NAMALWA (cell line): ENCODE data around the gene PPP1R15A.
"Not testable (repeated sequence)": the region's sequence is repeated elsewhere in the genome, so short reads cannot be mapped to it uniquely, and the experiment has no call there.

Source experiments
- DNase-seq: peaks from one replicate; pipeline ENCODE4 v3.0.0-alpha.2; 2015; ENCODE audit warnings: low spot score

The PPP1R15A gene

DNA sequence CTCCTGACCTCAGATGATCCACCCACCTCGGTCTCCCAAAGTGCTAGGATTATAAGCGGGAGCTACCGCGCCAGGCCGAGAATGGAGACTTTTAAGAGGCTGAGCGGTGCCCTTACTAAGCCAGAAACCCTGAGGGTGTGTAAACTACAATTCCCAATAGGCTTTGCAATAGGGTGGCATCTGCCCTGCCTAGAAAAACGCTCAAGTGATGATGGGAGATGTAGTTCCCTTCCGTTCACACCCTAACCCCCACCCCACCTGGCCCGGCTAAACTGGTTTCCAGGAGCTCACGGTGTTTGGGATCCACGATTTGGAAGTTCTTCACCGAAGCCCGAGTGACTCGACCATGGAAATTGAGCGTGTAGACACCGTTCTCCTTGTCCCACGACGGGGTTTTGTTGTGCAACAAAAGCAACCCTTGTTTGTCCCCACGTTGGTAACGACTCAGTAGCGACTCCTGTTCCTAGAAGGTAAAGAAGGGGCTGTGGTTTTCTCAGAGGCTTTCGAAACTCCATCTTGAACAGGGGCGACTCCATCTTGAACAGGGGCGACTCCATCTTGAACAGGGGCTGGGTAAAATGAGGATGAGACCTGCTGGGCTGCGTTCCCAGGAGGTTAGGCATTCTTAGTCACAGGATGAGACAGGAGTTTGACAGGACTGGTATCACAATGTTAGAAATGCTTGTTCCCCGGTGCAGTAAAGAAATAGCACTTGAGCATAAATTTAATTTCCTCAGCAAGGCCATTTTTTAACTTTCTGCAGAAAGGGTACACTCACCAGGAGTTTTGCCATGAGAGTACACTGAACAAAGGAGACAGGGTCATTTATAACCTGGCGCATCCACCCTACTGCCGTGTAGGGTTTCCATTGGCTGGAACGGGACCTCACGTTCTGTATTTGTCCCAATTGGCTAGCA, 9.8 kb downstream of the PPP1R15A start:
- peak; percentile 69 for DNase-seq

DNA sequence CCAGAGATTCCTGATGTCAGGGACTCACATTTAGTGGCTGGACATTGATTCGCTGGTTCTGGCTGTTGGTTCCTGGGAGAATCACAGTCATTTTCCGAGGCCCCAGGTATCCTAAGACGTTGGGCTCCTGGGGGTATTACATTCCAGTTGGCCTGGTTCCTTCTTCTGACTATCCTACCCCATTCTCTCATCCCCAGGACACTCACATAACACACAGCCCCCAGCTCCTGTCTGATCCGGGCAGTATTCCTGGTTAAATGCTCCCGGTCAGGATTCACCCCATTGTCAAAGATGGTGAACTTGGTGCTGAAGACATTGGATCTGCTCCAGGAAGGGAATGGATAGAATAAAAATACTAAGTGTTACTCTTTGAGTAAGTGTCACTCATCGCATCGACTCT, 11.5 kb downstream of the PPP1R15A start:
- DNase-seq: no peak

DNA sequence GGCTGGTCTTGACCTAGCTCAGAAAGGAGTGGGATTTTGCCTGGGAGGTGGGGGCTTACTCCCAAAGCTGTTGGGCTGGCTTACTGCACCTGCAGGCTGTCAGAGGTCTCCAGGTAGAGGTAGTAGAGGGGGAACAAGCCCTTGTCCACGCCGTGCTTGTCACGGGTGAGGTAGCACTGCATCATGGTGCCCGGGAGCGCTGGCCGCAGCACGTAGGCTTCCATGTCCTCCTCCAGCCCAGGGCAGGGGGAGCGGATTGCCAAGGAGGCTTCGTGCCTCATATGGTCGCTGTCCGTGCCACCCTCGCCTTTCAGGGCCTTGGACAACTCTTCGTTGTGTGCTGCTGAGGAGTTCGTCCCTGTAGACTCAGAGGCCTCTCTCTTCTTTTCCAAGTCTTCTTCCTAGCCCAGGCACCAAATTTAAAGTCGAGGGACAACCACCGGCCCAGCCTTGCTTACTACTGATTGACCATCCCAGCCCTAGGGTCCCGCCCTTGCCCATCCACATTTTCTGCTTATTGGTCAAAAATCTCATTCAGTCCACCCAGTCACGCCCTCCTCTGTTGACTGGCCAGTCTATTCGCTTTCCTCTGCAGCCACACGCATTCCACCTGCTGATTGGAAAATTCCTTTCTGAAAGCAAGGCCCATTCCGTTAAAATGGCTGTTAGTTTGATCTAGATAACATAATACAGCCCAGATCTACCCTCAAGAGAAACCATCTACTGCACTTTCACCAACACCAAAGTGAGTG, 15.8 kb downstream of the PPP1R15A start:
- DNase-seq: no peak

DNA sequence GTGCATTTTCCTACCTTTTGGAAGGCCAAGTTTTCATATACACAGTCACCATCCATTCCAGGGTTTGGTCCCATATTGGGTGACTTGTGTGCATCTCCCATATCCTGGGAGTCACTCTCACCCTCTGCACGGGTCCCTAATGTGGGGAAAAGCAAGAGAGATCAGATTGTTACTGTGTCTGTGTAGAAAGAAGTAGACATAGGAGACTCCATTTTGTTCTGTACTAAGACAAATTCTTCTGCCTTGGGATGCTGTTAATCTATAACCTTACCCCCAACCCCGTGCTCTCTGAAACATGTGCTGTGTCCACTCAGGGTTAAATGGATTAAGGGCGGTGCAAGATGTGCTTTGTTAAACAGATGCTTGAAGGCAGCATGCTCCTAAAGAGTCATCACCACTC, 17.3 kb downstream of the PPP1R15A start:
- not testable (repeated sequence) for DNase-seq

DNA sequence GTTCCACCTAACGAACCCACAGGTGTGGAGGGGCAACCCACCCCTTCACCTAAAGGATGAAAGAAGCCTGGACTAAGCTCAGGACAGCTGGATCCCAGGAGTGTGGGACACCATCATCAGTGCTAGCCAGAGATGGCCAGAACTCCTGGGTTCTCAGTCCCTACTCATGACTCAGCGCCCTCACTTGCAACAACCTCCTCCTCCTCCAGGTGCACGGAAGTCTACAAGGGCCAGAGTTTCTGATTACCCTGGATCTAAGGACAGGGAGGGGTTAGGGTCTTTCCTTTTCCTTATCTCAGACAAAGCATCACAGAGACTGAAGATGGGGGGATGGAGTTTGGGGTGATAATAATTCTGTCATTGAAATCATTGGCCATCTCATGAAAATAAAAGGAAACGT, 18.3 kb downstream of the PPP1R15A start:
- DNase-seq: no peak

- no peak for DNase-seq
These were observed 23.0 kb downstream of the PPP1R15A start for GRCh38 chr19:48895226-48895625.

GRCh38 chr19:48896191-48896720, 24.0 kb downstream of the PPP1R15A start:
- DNase-seq: peak; percentile 55

DNA sequence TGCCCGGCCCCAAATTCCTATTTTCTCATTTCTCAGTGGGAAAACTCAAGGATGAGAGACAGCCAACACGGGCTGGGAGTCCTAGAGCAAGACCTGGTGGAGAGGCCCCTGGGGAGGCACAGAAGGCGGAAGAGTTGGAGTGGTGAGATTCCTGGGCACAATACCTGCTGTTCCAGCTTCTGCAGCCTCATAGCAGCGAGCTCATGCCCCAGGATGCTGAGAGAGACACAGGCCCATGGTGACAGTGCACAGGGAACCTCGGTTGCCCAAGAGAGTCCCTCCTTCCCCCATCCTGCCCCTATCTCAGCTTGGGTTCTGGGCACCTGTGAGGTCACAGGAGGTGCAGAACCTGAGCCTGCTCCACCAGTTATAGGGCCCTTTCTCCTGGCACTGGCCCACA, 25.0 kb downstream of the PPP1R15A start:
- no peak for DNase-seq

GRCh38 chr19:48899386-48899749, 27.1 kb downstream of the PPP1R15A start:
- DNase-seq: not testable (repeated sequence)

- DNase-seq: peak; percentile 98
These were observed 27.7 kb downstream of the PPP1R15A start, which contains the start of gene NUCB1 for GRCh38 chr19:48899781-48900476. NUCB1 (plus strand) TSS chr19:48900312; CDS start chr19:48900797, 485 bp downstream.

GRCh38 chr19:48900477-48901406, 28.5 kb downstream of the PPP1R15A start:
- peak; percentile 57 for DNase-seq

DNA sequence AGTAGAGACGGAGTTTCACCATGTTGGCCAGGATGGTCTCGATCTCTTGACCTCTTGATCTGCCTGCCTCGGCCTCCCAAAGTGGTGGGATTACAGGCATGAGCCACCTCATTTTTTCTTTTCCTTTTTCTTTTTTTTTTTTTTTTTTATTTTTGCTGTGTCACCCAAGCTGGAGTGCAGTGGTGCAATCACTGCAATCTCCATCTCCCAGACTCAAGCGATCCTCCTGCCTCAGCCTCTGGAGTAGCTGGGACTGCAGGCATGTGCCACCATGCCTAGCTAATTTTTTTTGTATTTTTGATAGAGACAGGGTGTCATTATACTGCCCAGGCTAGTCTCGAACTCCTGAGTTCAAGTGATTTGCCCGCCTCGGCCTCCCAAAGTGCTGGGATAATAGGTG, 30.1 kb downstream of the PPP1R15A start:
- not testable (repeated sequence) for DNase-seq

- not testable (repeated sequence) for DNase-seq
These were observed 31.6 kb downstream of the PPP1R15A start for GRCh38 chr19:48903788-48904187.

- no peak for DNase-seq
These were observed 33.4 kb downstream of the PPP1R15A start for GRCh38 chr19:48905664-48906063.

GRCh38 chr19:48906324-48906723, 34.1 kb downstream of the PPP1R15A start:
- DNase-seq: no peak

DNA sequence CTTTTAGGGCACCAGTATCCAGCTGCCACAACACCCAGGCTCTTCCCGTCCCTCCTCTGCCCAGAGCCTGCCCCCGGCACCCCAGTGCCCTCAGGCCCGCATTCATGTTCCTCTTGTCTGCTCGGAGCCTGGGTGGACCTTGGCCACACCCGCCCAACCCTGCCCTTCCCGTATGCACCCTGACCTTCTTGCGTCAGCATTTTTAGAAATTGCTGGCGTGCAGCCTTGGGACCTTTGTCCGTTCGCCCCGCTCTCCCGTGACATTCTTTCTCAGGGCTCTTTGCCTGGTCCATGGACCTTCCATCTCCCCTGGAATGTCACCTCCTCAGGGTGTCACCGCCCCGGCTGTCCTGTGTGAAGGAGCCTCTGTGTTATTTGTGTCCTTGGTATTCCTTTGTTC, 35.5 kb downstream of the PPP1R15A start:
- DNase-seq: no peak

DNA sequence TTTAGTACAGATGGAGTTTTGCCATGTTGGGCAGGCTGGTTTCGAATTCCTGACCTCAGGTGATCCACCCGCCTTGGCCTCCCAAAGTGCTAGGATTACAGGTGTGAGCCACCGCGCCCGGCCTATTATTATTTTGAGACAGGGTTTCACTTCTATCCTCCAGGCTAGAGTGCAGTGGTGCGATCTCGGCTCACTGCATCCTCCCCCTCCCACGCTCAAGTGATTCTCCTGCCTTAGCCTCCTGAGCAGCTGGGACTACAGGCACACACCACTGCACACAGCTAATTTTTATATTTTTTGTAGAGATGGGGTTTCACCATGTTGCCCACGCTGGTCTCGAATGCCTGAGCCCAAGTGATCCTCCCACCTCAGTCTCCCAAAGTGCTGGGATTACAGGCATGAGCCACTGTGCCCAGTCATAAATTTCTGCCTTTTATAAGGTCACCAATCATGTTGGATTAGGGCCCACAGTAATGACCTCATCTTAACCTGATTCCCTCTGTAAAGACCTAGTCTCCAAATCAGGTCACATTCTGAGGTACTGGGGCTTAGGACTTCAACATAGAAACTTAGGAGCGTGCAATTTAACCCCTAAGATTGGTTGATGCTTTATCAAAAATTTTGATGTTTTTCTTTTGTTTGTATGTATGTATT, 37.3 kb downstream of the PPP1R15A start:
- DNase-seq: peak; percentile 63

DNA sequence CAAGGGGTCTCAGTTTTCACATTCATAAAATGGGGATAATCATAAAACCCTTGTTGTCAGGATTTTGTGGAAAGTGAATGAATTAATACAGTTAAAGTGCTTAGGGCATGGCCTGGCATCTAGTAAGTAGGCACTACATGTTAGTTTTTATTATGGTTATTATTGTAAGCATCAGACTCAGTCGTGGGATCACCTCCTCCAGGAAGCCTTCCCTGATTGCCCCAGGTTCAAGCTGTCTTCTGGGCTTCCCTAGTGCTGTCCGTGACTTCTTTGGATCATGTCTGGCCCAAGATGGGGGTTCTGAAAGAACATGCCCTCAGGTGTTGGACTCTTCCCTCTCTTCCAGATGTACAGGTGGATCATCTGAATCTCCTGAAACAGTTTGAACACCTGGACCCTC, 38.6 kb downstream of the PPP1R15A start:
- no peak for DNase-seq

- peak; percentile 75 for DNase-seq
These were observed 41.1 kb downstream of the PPP1R15A start for GRCh38 chr19:48913114-48913889.

DNA sequence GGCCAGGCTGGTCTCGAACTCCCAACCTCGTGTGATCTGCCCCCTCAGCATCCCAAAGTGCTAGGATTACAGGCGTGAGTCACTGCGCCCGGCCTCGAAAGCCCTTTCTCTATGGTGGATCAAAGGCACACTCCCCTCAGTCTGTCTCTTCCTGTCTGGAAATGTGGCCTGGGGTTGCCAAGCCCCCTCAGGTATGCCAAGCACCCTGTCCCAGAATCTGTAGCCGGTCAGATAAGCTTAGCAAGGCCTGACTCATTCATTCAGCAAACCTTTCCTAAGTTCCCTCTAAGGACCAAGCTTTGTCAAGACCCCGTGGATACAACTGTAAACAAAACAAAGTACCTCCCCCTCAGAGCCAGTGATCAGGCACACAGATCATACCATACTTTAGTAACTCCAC, 42.0 kb downstream of the PPP1R15A start:
- DNase-seq: no peak
